NCI-H1417 treated with DMSO at 0.1 percent for 48 hours (cell line): ENCODE measurements around the gene B3GNT7.
"Not testable (repeated sequence)": the region's sequence is repeated elsewhere in the genome, so short reads cannot be mapped to it uniquely, and the experiment has no call there.

Experiments
- DNase-seq: peaks from one replicate; lab custom pipeline; 2025; lab: John Stamatoyannopoulos, UW

Gene B3GNT7

GRCh38 chr2:231364961-231365810 lies 30.3 kb upstream of the B3GNT7 start:
- no peak for DNase-seq

- no peak for DNase-seq
Observed at GRCh38 chr2:231367178-231367577, 28.3 kb upstream of the B3GNT7 start.

GRCh38 chr2:231369580-231370428 lies 25.7 kb upstream of the B3GNT7 start:
- no peak for DNase-seq

- no peak for DNase-seq
Observed at GRCh38 chr2:231370429-231370748, 25.1 kb upstream of the B3GNT7 start.

GRCh38 chr2:231370749-231371429 lies 24.6 kb upstream of the B3GNT7 start:
- no peak for DNase-seq

GRCh38 chr2:231371430-231372054 lies 24.0 kb upstream of the B3GNT7 start:
- no peak for DNase-seq

GRCh38 chr2:231372326-231372725 lies 23.2 kb upstream of the B3GNT7 start:
- DNase-seq: no peak

- DNase-seq: no peak
Observed at GRCh38 chr2:231373184-231373583, 22.3 kb upstream of the B3GNT7 start.

- DNase-seq: no peak
Observed at GRCh38 chr2:231373786-231374349, 21.6 kb upstream of the B3GNT7 start.

- DNase-seq: no peak
Observed at GRCh38 chr2:231374771-231375170, 20.7 kb upstream of the B3GNT7 start.

GRCh38 chr2:231375994-231376615 lies 19.4 kb upstream of the B3GNT7 start:
- not testable (repeated sequence) for DNase-seq

- no peak for DNase-seq
Observed at GRCh38 chr2:231376857-231377256, 18.7 kb upstream of the B3GNT7 start.

- DNase-seq: no peak
Observed at GRCh38 chr2:231378026-231378722, 17.3 kb upstream of the B3GNT7 start.

GRCh38 chr2:231379266-231380215 lies 16.0 kb upstream of the B3GNT7 start:
- DNase-seq: no peak

GRCh38 chr2:231380307-231380706 lies 15.2 kb upstream of the B3GNT7 start:
- DNase-seq: no peak

- no peak for DNase-seq
Observed at GRCh38 chr2:231380991-231381847, 14.3 kb upstream of the B3GNT7 start.

- no peak for DNase-seq
Observed at GRCh38 chr2:231382116-231382515, 13.4 kb upstream of the B3GNT7 start.

GRCh38 chr2:231383416-231384108 lies 11.9 kb upstream of the B3GNT7 start:
- DNase-seq: no peak
